Esophagus squamous epithelium (tissue), 4 donors: ENCODE results near the gene CAPN5.

Experiments used
- CTCF ChIP-seq, 6 experiments: fragments of 450-650 bp in 4 of 6; fragments of 200-600 bp in 2 of 6; sonication (generic) in 2 of 6; IDR thresholded peaks; one replicate each; pipeline ENCODE4 v1.5.1; 2016 to 2019; ENCODE audit warnings: antibody characterized with exemption in 6 of 6, mild to moderate bottlenecking in 4 of 6, moderate library complexity in 4 of 6
- POLR2A ChIP-seq, 4 donors: fragments of 450-650 bp; IDR thresholded peaks; one replicate each; pipeline ENCODE4 v1.6.1; 2017; ENCODE audit warnings: antibody characterized with exemption in 4 of 4, mild to moderate bottlenecking in 4 of 4, moderate library complexity in 3 of 4

- TF ChIP-seq POLR2A (IDR thresholded peaks at IDR 0.05), result no peak
- no peak for TF ChIP-seq CTCF (IDR thresholded peaks at IDR 0.05)
These were observed 35.2 kb upstream of the CAPN5 start for GRCh38 chr11:77031599-77031998.
